Keratinocyte (primary cell): Measurements from ENCODE around the gene DNAH17.

Source experiments
- EZH2 ChIP-seq: IDR thresholded peaks from one replicate; pipeline ENCODE4 v1.6.1; 2012; ENCODE audit warnings: inconsistent platforms, mild to moderate bottlenecking, low read length, moderate library complexity
- TF ChIP-seq, protein P1 (sequence below), 3 experiments: IDR thresholded peaks in 1 of 3; conservative IDR thresholded peaks in 1 of 3; optimal IDR thresholded peaks in 1 of 3; 2 replicates in 2 of 3; 3 replicates in 1 of 3; pipeline versions ENCODE3 to v1.5.1; 2011; ENCODE audit warnings: low read length in 3 of 3, mild to moderate bottlenecking in 3 of 3, moderate library complexity in 2 of 3, control low read depth in 1 of 3, inconsistent platforms in 1 of 3; ENCODE audit not compliant: insufficient read depth in 2 of 3; ENCODE audit errors: extremely low read depth in 1 of 3

- TF ChIP-seq, protein P1, sequence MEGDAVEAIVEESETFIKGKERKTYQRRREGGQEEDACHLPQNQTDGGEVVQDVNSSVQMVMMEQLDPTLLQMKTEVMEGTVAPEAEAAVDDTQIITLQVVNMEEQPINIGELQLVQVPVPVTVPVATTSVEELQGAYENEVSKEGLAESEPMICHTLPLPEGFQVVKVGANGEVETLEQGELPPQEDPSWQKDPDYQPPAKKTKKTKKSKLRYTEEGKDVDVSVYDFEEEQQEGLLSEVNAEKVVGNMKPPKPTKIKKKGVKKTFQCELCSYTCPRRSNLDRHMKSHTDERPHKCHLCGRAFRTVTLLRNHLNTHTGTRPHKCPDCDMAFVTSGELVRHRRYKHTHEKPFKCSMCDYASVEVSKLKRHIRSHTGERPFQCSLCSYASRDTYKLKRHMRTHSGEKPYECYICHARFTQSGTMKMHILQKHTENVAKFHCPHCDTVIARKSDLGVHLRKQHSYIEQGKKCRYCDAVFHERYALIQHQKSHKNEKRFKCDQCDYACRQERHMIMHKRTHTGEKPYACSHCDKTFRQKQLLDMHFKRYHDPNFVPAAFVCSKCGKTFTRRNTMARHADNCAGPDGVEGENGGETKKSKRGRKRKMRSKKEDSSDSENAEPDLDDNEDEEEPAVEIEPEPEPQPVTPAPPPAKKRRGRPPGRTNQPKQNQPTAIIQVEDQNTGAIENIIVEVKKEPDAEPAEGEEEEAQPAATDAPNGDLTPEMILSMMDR (optimal IDR thresholded peaks at IDR 0.05 in 1 of 3, IDR thresholded peaks at IDR 0.05 in 1 of 3, conservative IDR thresholded peaks at IDR 0.05 in 1 of 3; ENCODE audit: extremely low read depth in 1 of 3, insufficient read depth in 2 of 3, low read length in 3 of 3) = no peak
- TF ChIP-seq EZH2 = no peak
Observed at GRCh38 chr17:78580277-78580804, 3.1 kb upstream of the DNAH17 start.
